HG02759 (cell line): ENCODE data around the gene P2RX3.

Experiments used
- ATAC-seq: cut with Tn5 transposase; IDR thresholded peaks from one replicate; pipeline ENCODE4 v1.9.1; 2021; ENCODE audit warnings: mild to moderate bottlenecking, moderate library complexity; ENCODE audit not compliant: unreplicated experiment

P2RX3 gene

GRCh38 chr11:57368106-57368844, 30.1 kb downstream of the P2RX3 start:
- ATAC-seq: no peak

- ATAC-seq: no peak
Measured at GRCh38 chr11:57368845-57369232, 30.7 kb downstream of the P2RX3 start.

- ATAC-seq: no peak
Measured at GRCh38 chr11:57370251-57370650, 32.1 kb downstream of the P2RX3 start.

DNA sequence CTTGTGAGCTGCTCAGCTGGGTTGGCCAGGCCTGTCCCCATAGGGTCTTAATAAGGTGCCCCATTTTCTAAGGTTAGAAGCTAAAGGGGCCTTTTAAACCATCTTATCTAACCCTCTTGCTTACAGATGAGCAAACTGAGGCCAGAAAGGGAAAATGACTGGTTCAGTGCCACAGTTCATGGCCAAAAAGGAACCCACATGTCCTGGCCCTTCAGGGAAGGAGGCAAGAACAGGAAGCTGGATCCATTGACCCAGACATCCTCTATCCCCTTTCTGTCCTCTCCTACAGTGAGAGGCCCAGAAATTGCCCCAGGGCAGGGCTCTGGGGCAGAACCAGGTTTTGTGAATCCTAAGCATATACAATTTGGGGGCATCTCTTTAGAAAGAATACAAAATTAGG, 32.8 kb downstream of the P2RX3 start:
- no peak for ATAC-seq

- no peak for ATAC-seq
Measured at GRCh38 chr11:57373146-57373545, 35.0 kb downstream of the P2RX3 start.

GRCh38 chr11:57374966-57375365, 36.8 kb downstream of the P2RX3 start:
- ATAC-seq: no peak

DNA sequence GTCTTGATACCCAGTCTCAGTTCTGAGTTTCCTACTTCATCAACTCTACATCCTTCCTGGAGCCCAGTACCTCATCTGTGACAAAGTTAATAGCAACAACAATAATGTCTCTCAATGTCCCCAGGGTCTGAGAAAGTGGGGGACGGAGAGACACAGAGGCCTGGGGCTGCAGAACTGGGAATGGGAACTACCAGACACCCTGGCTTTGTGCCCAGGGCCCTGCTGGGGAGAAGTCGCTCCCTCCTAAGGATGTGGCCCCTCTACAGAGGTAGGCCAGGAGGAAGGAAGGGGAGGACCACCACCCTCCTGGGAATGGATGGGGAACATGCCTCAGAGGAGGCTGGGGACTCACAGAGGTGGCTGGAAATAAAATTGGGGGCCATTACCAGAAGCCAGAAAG, 37.3 kb downstream of the P2RX3 start:
- ATAC-seq: no peak

DNA sequence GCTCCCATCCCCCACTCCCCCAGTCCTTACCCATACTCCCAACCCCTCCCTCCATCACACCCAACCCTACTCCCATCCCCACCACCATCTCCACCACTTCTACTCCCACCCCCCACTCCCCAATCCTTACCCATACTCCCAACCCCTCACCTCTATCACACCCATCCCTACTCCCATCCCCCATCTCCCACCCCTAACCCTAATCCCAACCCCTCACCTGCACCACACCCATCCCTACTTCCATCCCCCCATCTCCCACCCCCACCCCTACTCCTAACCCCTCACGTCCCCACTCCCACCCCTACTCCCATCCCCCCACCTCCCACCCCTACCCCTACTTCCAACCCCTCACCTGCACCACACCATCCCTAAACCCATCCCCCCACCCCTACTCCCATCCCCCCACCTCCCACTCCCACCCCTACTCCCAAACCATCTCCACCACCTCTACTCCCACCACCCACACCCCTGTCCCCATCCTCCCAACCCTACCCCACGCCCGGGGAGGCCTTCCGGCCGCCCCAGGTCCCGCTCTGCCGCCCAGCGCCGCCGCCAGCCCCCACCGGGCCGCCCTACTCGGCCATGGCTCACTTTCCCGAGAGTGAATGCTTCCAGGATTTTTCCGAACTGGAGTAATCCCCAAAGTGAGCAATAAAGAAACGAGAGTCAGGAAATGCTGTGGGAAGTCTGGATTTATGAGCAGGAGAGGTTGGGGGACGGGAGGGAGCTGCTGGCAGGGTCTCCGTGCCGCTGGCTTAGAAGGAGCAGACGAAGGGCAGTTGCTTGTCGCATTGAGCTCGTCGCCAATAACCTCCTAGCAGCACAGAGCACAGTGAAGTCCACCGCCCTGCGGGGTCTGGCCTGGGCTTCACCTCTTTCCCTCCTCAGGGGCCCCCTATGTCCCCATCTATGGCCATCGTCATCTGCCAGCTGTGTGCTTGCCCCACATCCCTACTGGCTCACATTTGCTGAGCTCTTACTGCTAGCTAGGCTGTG, 38.2 kb downstream of the P2RX3 start:
- no peak for ATAC-seq

DNA sequence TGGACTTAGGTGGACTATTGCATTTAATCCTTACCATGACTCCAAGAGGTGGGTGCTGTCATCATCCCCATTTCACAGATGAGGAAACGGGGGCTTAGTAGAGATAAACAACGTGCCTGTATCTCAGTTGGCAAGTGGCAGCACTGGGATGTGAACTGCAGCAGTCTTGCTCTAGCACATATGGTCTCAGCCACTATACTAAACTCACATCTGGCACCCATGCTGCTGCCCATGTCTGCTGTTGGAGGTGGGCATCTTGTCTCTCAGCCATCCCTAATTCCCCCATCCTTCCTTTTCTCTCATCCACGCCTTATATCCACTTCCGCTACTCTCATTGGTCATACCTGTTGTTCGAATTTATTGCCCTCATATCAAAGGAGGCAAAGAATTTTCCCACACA, 39.0 kb downstream of the P2RX3 start:
- ATAC-seq: no peak

- ATAC-seq: no peak
Measured at GRCh38 chr11:57378186-57378585, 40.0 kb downstream of the P2RX3 start.

DNA sequence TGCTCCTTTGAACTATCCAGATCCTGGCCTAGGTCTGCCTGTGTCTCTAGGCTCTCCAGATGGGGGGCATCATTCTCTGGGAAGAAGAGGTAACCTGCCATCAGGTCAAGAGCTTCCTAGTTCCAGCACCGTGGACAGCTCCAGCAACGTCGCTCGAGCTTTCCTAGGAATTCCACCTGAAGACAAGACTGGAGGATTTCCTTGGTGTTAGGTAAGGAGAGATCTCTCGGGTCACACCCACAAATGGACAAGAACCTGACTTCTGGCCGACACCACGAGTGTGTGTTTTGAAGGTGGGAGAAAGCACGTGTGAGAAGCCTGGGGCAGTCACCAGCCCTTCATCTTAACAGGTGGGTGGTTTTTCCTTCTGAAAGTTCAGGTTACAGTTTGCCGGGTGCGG, 41.6 kb downstream of the P2RX3 start:
- no peak for ATAC-seq

DNA sequence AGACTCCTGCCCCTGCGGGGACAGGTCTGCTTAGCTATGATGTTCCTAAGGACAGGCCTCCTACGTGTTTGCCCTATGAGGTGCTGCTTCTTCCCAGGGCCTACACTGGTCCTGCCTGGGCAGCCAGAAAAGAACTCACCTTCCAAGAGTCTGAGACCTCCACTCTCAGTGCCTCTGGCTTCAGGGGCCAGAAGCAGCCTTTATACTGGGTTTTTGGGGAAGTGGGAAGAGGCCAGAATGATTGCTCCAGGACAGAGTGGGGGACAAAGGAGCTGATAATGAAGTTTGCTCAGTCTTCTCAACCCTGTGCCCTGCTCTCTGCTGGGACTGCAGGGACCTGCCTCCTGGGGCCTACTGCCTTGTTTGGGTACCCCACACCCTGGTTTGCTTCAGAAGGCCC, 42.8 kb downstream of the P2RX3 start, which contains the start of gene PRG3:
TSS of gene PRG3 (minus strand) at position 176 of the 400 bp plus-strand sequence. CDS start 442 bp downstream, outside the sequence.
- no peak for ATAC-seq

- no peak for ATAC-seq
Measured at GRCh38 chr11:57386178-57386940, 48.2 kb downstream of the P2RX3 start.

- ATAC-seq: no peak
Measured at GRCh38 chr11:57387289-57388030, 49.3 kb downstream of the P2RX3 start.

GRCh38 chr11:57390535-57390934, 52.4 kb downstream of the P2RX3 start, which contains the start of gene PRG2:
TSS of gene PRG2 (minus strand) at chr11:57390650. CDS start at chr11:57389944, 706 bp downstream.
- no peak for ATAC-seq

DNA sequence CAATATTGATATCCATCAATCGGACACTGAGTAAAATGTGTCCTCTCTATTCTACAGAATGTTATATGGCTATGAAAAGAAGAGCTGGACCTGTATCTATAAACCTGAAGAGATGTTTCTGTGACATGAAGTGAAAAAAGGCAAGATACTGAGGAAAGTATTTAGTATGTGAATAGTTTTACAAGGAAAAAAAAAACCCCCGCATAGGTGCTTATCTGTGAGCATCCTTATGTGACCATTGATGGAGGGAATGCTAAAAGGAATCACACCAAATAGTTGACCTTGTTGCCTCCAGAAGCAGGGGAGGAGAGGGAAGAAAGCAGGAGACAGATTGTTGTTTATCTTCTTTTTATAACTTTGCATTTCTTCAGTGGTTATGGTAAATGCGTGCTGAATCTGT, 53.0 kb downstream of the P2RX3 start:
- ATAC-seq: no peak

- ATAC-seq: no peak
Measured at GRCh38 chr11:57391539-57391938, 53.4 kb downstream of the P2RX3 start.

GRCh38 chr11:57392066-57392762, 54.1 kb downstream of the P2RX3 start:
- no peak for ATAC-seq

DNA sequence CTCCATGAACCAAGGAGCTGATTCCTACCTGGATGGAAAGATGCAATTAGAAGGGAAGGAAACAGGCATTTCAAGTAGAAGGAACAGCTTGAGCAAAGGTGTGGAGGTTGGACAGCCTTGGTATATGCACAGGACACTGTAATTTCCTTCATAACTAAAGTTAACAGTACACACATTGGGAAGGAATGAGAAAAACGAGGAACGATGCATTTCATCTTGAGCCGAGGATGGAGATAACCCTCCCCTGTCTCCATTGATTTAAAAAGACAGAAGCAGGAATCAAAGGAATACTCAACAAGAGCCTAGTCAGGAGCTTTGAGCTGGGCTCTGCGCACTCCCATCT, 54.6 kb downstream of the P2RX3 start:
- ATAC-seq: no peak
